NCI-H524 treated with DMSO at 0.1 percent for 48 hours (cell line): ENCODE results near the gene TRIP10.
A peak's percentile ranks its signal among the peaks of the same experiment; 100 is the strongest.
"Not testable (repeated sequence)": the region's sequence is repeated elsewhere in the genome, so short reads cannot be mapped to it uniquely, and the experiment has no call there.

Source experiments
- DNase-seq: peaks from one replicate; lab custom pipeline; 2025; lab: John Stamatoyannopoulos, UW

TRIP10 gene

GRCh38 chr19:6739390-6739882, at the start of gene TRIP10:
Gene TRIP10, plus strand, starts transcription at chr19:6739680. Its CDS starts 82 bp downstream, at chr19:6739762.
- DNase-seq = peak; percentile 51

- no peak for DNase-seq
These were observed 49.2 kb upstream of the TRIP10 start for GRCh38 chr19:6690160-6690885.

- no peak for DNase-seq
These were observed 48.1 kb upstream of the TRIP10 start for GRCh38 chr19:6691342-6691741.

- DNase-seq = no peak
These were observed 47.5 kb upstream of the TRIP10 start for GRCh38 chr19:6692027-6692426.

- DNase-seq = no peak
These were observed 46.4 kb upstream of the TRIP10 start for GRCh38 chr19:6693056-6693471.

- no peak for DNase-seq
These were observed 45.8 kb upstream of the TRIP10 start for GRCh38 chr19:6693681-6694080.

- no peak for DNase-seq
These were observed 45.2 kb upstream of the TRIP10 start for GRCh38 chr19:6694147-6694815.

GRCh38 chr19:6696239-6696820, 43.1 kb upstream of the TRIP10 start:
- DNase-seq = no peak

GRCh38 chr19:6697291-6697690, 42.2 kb upstream of the TRIP10 start:
- no peak for DNase-seq

GRCh38 chr19:6699935-6700334, 39.5 kb upstream of the TRIP10 start:
- DNase-seq = no peak

GRCh38 chr19:6700586-6701316, 38.7 kb upstream of the TRIP10 start:
- no peak for DNase-seq

GRCh38 chr19:6705931-6706632, 33.4 kb upstream of the TRIP10 start:
- DNase-seq = no peak

GRCh38 chr19:6706633-6706958, 32.9 kb upstream of the TRIP10 start:
- DNase-seq = no peak

- no peak for DNase-seq
These were observed 32.3 kb upstream of the TRIP10 start for GRCh38 chr19:6707011-6707657.

- no peak for DNase-seq
These were observed 31.8 kb upstream of the TRIP10 start for GRCh38 chr19:6707658-6708018.

- no peak for DNase-seq
These were observed 31.1 kb upstream of the TRIP10 start for GRCh38 chr19:6708346-6708745.

GRCh38 chr19:6708913-6709312, 30.6 kb upstream of the TRIP10 start:
- DNase-seq = not testable (repeated sequence)

- DNase-seq = no peak
These were observed 29.9 kb upstream of the TRIP10 start for GRCh38 chr19:6709549-6709948.

- DNase-seq = no peak
These were observed 29.0 kb upstream of the TRIP10 start for GRCh38 chr19:6710273-6711077.

- DNase-seq = no peak
These were observed 28.5 kb upstream of the TRIP10 start for GRCh38 chr19:6711078-6711361.

GRCh38 chr19:6711605-6712004, 27.9 kb upstream of the TRIP10 start:
- DNase-seq = no peak
